Measurements from ENCODE around the gene RGR.

The RGR gene

GRCh38 chr10:84244651-84245270 lies at the start of gene RGR:
TSS of gene RGR (plus strand) at chr10:84245053. CDS start at chr10:84245091, 38 bp downstream.
- no peak for DNase-seq

- DNase-seq = no peak
These were observed 48.8 kb upstream of the RGR start for GRCh38 chr10:84196083-84196482.

GRCh38 chr10:84196941-84197340 lies 47.9 kb upstream of the RGR start:
- no peak for DNase-seq

GRCh38 chr10:84197643-84198042 lies 47.2 kb upstream of the RGR start:
- no peak for DNase-seq

GRCh38 chr10:84198206-84198915 lies 46.5 kb upstream of the RGR start:
- DNase-seq = no peak

- no peak for DNase-seq
These were observed 44.2 kb upstream of the RGR start for GRCh38 chr10:84200537-84201243.

- no peak for DNase-seq
These were observed 43.6 kb upstream of the RGR start for GRCh38 chr10:84201244-84201606.

- no peak for DNase-seq
These were observed 43.2 kb upstream of the RGR start for GRCh38 chr10:84201682-84202081.

GRCh38 chr10:84202349-84202748 lies 42.5 kb upstream of the RGR start:
- no peak for DNase-seq

- DNase-seq = no peak
These were observed 40.7 kb upstream of the RGR start for GRCh38 chr10:84204122-84204521.

- no peak for DNase-seq
These were observed 40.2 kb upstream of the RGR start for GRCh38 chr10:84204610-84205009.

GRCh38 chr10:84205049-84205852 lies 39.6 kb upstream of the RGR start:
- peak; percentile 82 to 83 for DNase-seq

- no peak for DNase-seq
These were observed 38.9 kb upstream of the RGR start for GRCh38 chr10:84205853-84206525.

GRCh38 chr10:84208023-84208422 lies 36.8 kb upstream of the RGR start:
- no peak for DNase-seq

- DNase-seq = no peak
These were observed 33.3 kb upstream of the RGR start for GRCh38 chr10:84211566-84211965.

GRCh38 chr10:84212014-84212413 lies 32.8 kb upstream of the RGR start:
- DNase-seq = no peak

- no peak for DNase-seq
These were observed 31.8 kb upstream of the RGR start for GRCh38 chr10:84213076-84213475.

GRCh38 chr10:84214046-84214572 lies 30.7 kb upstream of the RGR start:
- DNase-seq = no peak

GRCh38 chr10:84214612-84215235 lies 30.1 kb upstream of the RGR start:
- peak; percentile 53 to 54 for DNase-seq

- no peak for DNase-seq
These were observed 28.0 kb upstream of the RGR start for GRCh38 chr10:84216834-84217233.

GRCh38 chr10:84217746-84218145 lies 27.1 kb upstream of the RGR start:
- DNase-seq = no peak

GRCh38 chr10:84221916-84222315 lies 22.9 kb upstream of the RGR start:
- DNase-seq = no peak

All from activated CD4-positive, alpha-beta T cell treated with anti-CD3 and anti-CD28 coated beads, Interleukin-2, amount 50 U/mL, for 48 hours (primary cell).